ENCODE results near the gene KAZN.

The KAZN gene

GRCh38 chr1:15160626-15161025 is 562.1 kb downstream of the KAZN start:
- no peak for DNase-seq (ENCODE audit: low read depth)

GRCh38 chr1:15167386-15167785 is 568.9 kb downstream of the KAZN start:
- DNase-seq (ENCODE audit: low read depth) = no peak

All from activated T-helper 1 cell treated with Interleukin-2 at 50 U/mL for 16 hours (primary cell).